Osteoblast (primary cell): ENCODE results near the gene NACC2. TPM values are rescaled to one million over a fixed set of nuclear protein-coding genes. Genes with fewer than 3 reads are reported as not detected.

Source experiments
- DNase-seq: peaks from one replicate; pipeline ENCODE4 v3.0.0; 2011; ENCODE audit warnings: low spot score, mixed read lengths; ENCODE audit not compliant: insufficient read length; ENCODE audit errors: missing footprints
- H2AFZ ChIP-seq: 2 replicates; pipeline ENCODE4 v1.6.0; 2011; ENCODE audit warnings: mild to moderate bottlenecking, low read length
- H3K27ac ChIP-seq: 2 replicates; pipeline ENCODE4 v1.5.1; 2011; ENCODE audit warnings: mild to moderate bottlenecking, low read depth, low read length, moderate library complexity
- H3K27me3 ChIP-seq: 2 replicates; pipeline ENCODE4 v1.6.0; 2012; ENCODE audit warnings: mild to moderate bottlenecking, control low read depth, inconsistent platforms, low read length, moderate library complexity; ENCODE audit not compliant: insufficient read depth
- H3K36me3 ChIP-seq: 2 replicates; pipeline ENCODE4 v1.5.1; 2011; ENCODE audit warnings: mild to moderate bottlenecking, low read length, control low read depth, moderate library complexity; ENCODE audit not compliant: insufficient read depth
- H3K4me1 ChIP-seq: 2 replicates; pipeline ENCODE4 v1.5.1; 2011; ENCODE audit warnings: mild to moderate bottlenecking, low read length, control low read depth, moderate library complexity; ENCODE audit not compliant: insufficient read depth
- H3K4me2 ChIP-seq: 2 replicates; pipeline ENCODE4 v1.6.0; 2011; ENCODE audit warnings: mild to moderate bottlenecking, low read length; ENCODE audit not compliant: insufficient read depth
- H3K4me3 ChIP-seq: fragments of 200-600 bp; sonication (generic); 3 replicates; pipeline ENCODE4 v1.5.1; 2012; ENCODE audit warnings: mild to moderate bottlenecking, low read length, inconsistent platforms; ENCODE audit not compliant: insufficient read depth
- H3K79me2 ChIP-seq: 2 replicates; pipeline ENCODE4 v1.6.0; 2012; ENCODE audit warnings: mild to moderate bottlenecking, low read length, control low read depth, inconsistent platforms; ENCODE audit not compliant: insufficient read depth
- H3K9me3 ChIP-seq: 2 replicates; pipeline ENCODE4 v1.5.1; 2011; ENCODE audit warnings: low read depth, low read length, control low read depth
- H4K20me1 ChIP-seq: 2 replicates; pipeline ENCODE4 v1.6.0; 2012; ENCODE audit warnings: mild to moderate bottlenecking, low read length, control low read depth; ENCODE audit not compliant: insufficient read depth
- CTCF ChIP-seq: IDR thresholded peaks from 2 replicates; pipeline ENCODE4 v1.5.1; 2011; ENCODE audit warnings: mild to moderate bottlenecking, low read depth, low read length, moderate library complexity; ENCODE audit errors: extremely low read depth
- total RNA-seq: library from RNA; depleted of rRNA; stranded (reverse); fragments of >200 nt; gene quantifications from 2 replicates; pipeline ENCODE4 v1.2.3, GENCODE V29; 2012

Gene NACC2
- total RNA-seq, 1 donor: 32.9 TPM

- Histone ChIP-seq H3K4me2 (no peak overlapping the region), H3K36me3 (no peaks in the 10 kb centered on the region), H3K27me3 (no peaks in the 10 kb centered on the region), H2AFZ (no peak overlapping the region), H3K27ac (no peak overlapping the region), H3K9me3 (no peaks in the 10 kb centered on the region), H3K4me1 (no peaks in the 10 kb centered on the region), H3K4me3 (no peak overlapping the region), H4K20me1 (peaks cover 75% of the 10 kb centered on the region), H3K79me2 (peaks cover 94% of the 10 kb centered on the region)
- no peak for TF ChIP-seq CTCF
- peak; percentile 77 for DNase-seq
These were observed 7.9 kb downstream of the NACC2 start for GRCh38 chr9:136086951-136087740.

- DNase-seq: peak; percentile 92
- Histone ChIP-seq H3K4me1 (no peaks in the 10 kb centered on the region), H4K20me1 (peaks cover 75% of the 10 kb centered on the region), H3K79me2 (peaks cover 94% of the 10 kb centered on the region), H3K9me3 (no peaks in the 10 kb centered on the region), H3K4me3 (no peak overlapping the region), H3K27me3 (no peaks in the 10 kb centered on the region), H3K4me2 (no peak overlapping the region), H3K27ac (no peak overlapping the region), H2AFZ (no peak overlapping the region), H3K36me3 (no peaks in the 10 kb centered on the region)
- TF ChIP-seq CTCF: no peak
These were observed 8.7 kb downstream of the NACC2 start for GRCh38 chr9:136086213-136086881.

GRCh38 chr9:136085815-136086212 is 9.3 kb downstream of the NACC2 start:
- Histone ChIP-seq H3K27me3 (no peaks in the 10 kb centered on the region), H3K9me3 (no peaks in the 10 kb centered on the region), H3K4me1 (no peaks in the 10 kb centered on the region), H4K20me1 (peaks cover 75% of the 10 kb centered on the region), H3K36me3 (no peaks in the 10 kb centered on the region), H3K4me3 (no peak overlapping the region), H3K79me2 (peaks cover 94% of the 10 kb centered on the region), H3K4me2 (no peak overlapping the region), H3K27ac (no peak overlapping the region), H2AFZ (no peak overlapping the region)
- TF ChIP-seq CTCF: no peak
- DNase-seq: no peak
